WTC11 (cell line): Measurements from ENCODE around the gene PHKA2.

Source experiments
- TF ChIP-seq, protein P1 (sequence below): sonication (generic); formaldehyde crosslinking; IDR thresholded peaks from 2 replicates; pipeline ENCODE4 v1.8.1; 2023; ENCODE audit warnings: mild to moderate bottlenecking, moderate library complexity, missing genetic modification reagents
- TF ChIP-seq, protein P2 (sequence below): sonication (generic); formaldehyde crosslinking; IDR thresholded peaks from 2 replicates; pipeline ENCODE4 v1.8.0; 2022; ENCODE audit warnings: mild to moderate bottlenecking, missing genetic modification reagents

DNA sequence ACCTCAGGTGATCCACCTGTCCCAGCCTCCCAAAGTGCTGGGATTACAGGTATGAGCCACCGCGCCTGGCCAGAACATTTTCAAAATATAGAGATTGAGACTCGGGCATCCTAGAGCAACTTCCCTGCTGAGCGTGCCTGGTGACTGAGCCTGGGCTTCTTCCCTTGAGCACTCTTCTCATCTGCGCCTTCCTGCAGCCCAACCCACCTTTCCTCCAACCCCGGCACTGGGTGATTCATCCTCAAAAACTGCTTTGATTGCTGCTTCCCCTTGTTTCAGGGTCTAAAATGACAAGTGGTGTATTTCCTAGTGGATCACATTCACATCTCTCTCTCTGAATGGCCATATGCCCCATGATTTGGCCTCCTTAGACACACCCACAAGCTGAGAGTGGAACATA lies 37.8 kb downstream of the PHKA2 start:
- TF ChIP-seq, protein P1, sequence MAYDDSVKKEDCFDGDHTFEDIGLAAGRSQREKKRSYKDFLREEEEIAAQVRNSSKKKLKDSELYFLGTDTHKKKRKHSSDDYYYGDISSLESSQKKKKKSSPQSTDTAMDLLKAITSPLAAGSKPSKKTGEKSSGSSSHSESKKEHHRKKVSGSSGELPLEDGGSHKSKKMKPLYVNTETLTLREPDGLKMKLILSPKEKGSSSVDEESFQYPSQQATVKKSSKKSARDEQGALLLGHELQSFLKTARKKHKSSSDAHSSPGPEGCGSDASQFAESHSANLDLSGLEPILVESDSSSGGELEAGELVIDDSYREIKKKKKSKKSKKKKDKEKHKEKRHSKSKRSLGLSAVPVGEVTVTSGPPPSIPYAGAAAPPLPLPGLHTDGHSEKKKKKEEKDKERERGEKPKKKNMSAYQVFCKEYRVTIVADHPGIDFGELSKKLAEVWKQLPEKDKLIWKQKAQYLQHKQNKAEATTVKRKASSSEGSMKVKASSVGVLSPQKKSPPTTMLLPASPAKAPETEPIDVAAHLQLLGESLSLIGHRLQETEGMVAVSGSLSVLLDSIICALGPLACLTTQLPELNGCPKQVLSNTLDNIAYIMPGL (CRISPR knock-in tag): no peak
- TF ChIP-seq, protein P2, sequence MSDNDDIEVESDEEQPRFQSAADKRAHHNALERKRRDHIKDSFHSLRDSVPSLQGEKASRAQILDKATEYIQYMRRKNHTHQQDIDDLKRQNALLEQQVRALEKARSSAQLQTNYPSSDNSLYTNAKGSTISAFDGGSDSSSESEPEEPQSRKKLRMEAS: no peak
